SIG-M5 treated with dmso at 0.1 percent for 504 hours (cell line): ENCODE results near the gene FRMD8.

ENCODE experiments used
- DNase-seq: peaks from one replicate; lab custom pipeline; 2025; ENCODE audit not compliant: unreplicated experiment; lab: John Stamatoyannopoulos, UW

FRMD8 gene

DNA sequence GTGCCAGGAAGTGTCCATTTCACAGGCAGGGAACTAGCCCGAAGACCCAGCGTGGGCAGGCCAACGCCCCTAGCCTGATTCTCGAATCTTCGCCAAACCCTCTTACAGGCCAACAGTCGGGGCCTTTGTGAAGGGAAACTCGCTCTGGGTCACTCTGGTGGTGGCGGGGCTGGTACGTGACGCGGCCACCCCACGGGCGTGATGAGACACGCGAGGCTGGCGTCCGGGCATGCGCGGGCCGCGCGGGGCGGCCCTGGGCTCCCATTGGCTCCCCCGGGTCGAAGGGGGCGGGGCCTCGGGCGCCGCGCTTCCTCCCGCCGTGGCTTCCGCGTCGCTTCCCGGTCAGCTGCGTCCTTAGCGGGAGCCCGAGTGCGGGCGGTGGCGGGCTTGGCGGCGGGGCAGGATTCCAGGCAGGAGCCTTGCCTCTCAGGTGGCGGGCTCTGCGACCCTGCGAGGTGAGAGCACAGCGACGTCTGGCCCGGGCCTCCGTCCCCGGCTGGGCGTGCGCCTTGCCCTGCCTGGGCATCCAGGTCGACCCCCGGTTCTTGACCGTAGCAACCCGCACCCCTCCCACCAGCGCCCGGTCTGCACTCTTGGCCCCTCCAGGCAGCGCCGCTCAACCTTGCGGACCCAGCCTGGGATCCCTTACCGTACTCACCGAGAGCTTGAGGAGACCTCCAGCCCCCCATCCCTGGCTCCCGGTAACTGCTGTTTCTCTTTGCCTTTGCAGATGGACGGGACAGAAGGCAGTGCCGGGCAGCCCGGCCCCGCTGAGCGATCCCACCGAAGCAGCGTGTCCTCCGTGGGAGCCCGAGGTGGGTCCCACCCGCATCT, at the start of gene FRMD8:
Gene FRMD8 (plus strand): TSS at position 331 of the 834 bp plus-strand sequence. CDS start 400 bp downstream, at position 731.
- DNase-seq: peak; percentile 70

GRCh38 chr11:65338676-65339075, 47.8 kb upstream of the FRMD8 start:
- no peak for DNase-seq

DNA sequence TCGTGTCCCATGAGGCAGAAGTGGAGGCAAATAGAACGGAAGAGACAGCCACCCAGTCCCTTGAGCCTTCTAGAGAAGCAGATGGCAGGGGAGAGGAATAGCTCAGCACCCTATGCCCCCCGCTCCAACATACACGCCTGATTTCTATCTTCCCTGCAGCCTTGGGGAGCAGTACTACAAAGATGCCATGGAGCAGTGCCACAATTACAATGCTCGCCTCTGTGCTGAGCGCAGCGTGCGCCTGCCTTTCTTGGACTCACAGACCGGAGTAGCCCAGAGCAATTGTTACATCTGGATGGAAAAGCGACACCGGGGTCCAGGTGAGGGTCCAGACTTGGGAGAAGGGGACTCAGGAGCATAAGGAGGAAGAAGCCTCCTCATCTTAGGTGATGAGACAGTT, 46.2 kb upstream of the FRMD8 start:
- DNase-seq: no peak

DNA sequence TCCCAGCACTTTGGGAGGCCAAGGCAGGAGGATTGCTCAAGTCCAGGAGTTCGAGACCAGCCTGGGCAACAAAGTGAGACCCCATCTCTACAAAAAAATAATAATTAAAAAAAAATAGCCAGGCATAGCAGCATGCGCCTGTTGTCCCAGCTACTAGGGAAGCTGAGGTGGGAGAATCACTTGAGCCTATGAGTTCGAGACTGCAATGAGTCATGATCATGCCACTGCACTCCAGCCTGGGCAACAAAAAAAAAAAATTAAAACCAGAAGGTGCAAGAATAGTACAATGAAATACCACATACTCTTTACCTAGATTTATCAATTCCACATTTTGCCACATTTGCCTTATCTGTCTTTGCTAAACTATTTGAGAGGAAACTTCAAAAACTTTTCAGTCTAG, 44.6 kb upstream of the FRMD8 start:
- DNase-seq: no peak

DNA sequence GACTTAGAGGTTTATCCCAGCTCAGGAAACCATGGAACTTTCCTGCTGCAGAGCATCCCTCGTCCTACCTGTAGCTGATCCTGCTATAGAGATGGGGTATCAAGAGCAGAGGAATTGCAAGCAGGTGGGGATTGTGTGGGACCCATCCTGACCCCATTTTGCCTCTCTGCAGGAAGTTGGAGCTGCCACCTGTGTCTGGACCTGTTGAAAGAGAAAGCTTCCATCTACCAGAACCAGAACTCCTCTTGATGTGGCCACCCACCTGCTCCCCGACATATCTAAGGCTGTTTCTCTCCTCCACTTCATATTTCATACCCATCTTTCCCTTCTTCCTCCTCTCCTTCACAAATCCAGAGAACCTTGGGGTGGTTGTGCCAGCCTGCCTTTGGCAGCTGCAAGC, 34.9 kb upstream of the FRMD8 start:
- DNase-seq: no peak

- peak; percentile 39 for DNase-seq
Observed at GRCh38 chr11:65352783-65353182, 33.7 kb upstream of the FRMD8 start.

- no peak for DNase-seq
Observed at GRCh38 chr11:65353376-65353775, 33.1 kb upstream of the FRMD8 start.

- DNase-seq: no peak
Observed at GRCh38 chr11:65353900-65354264, 32.6 kb upstream of the FRMD8 start.

DNA sequence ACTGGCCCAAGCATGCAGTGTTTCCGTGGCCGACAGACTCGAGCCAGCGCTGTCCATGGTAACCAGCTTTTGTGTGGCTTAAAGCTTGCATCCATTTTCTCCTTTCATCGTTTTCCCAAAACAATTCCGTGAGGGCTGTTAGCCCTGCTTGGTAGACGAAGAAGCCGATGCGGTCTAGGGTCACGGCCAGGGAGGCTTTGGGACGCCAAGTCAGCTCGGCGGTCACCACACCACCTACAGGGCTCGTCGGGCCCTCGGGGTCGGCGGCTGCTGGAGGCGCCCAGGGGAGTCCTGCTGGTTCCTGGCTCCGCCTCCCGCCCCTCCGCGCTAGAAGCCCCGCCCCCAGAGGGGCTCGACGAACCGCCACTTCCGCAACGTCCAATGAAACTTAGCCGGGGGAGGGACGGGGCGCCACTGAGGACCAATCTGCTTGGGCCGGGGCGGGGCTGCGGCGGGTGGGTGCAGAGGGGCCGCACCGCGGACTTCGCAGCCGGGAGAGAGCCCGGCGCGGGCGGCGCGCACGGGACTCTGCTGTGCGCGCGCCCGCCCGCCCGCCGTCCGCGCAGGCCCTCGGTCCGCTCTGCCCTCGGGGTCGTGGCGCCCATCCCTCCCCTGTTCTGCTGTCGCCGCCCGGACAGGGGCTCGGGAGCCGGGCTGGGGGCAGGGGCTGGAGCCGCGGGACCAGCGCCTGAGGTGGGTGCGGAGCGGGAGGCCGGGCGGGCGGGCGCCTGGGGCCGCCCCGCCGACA, 32.0 kb upstream of the FRMD8 start, which contains the start of gene TIGD3:
Gene TIGD3 (plus strand): TSS at position 487 of the 748 bp plus-strand sequence. CDS start 1,058 bp downstream, outside the sequence.
- DNase-seq: peak; percentile 95

DNA sequence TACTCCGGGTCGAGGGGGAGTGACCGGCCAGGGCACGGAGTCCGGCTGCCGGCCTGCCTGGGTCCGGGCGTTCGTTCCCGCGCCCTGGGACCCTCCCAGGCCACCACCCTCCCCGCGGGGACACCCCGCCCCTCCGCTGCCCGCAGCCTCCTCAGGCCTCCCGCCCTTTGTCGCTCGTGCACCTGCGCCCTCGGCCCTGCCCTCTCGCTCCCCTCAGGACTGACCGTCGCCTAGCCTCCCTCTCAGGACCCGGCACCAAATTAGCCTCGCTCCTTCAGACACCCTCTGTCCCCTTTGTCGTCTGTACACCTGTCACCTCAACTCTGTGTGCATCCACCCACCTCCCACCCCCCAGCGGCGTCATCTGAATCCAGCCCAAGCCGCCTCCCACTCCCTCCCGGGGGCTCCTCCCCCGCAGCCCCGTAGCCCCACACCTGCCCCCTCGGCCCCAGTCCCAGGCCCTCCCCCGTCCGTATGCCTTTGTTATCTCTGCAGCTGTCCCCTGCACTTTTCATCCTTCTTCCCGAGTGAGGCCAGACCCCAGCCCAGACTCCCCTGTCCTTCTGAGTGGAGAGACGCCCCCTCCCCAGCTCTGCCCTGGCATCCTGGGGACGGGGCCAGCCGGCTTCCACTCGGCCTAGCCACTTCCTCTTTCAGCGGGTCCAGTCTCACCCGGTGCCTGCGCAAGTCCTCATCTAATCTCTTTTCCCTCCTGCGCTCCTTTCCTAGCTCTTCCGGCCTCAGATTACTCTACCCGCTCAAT, 31.2 kb upstream of the FRMD8 start:
- peak; percentile 47 for DNase-seq

DNA sequence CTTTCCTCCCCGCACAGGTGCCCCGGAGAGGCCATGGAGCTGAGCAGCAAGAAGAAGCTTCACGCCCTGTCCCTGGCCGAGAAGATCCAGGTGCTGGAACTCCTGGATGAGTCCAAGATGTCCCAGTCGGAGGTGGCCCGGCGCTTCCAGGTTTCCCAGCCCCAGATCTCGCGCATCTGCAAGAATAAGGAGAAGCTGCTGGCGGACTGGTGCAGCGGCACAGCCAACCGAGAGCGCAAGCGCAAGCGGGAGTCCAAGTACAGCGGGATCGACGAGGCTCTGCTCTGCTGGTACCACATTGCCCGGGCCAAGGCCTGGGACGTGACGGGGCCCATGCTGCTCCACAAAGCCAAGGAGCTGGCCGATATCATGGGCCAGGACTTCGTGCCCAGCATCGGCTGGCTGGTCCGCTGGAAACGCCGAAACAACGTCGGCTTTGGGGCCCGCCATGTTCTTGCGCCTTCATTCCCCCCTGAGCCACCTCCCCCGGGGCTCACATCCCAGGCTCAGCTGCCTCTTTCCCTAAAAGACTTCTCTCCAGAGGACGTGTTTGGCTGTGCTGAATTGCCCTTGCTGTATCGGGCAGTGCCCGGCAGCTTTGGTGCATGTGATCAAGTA, 30.6 kb upstream of the FRMD8 start:
- no peak for DNase-seq

DNA sequence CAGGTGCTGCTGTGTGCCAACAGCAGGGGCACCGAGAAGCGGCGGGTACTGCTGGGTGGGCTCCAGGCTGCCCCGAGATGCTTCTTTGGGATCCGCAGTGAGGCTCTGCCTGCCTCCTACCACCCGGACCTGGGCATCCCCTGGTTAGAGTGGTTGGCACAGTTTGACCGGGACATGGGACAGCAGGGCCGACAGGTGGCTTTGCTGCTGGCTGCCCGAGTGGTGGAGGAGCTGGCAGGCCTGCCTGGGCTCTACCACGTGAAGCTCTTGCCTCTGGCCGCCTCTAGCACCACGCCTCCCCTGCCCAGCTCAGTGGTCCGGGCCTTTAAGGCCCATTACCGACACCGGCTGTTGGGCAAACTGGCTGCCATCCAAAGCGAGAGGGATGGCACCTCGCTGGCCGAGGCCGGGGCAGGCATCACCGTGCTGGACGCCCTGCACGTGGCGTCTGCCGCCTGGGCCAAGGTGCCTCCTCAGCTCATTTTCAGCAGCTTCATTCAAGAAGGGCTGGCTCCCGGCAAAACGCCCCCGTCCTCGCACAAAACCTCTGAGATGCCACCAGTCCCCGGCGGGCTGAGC, 30.0 kb upstream of the FRMD8 start:
- DNase-seq: no peak

DNA sequence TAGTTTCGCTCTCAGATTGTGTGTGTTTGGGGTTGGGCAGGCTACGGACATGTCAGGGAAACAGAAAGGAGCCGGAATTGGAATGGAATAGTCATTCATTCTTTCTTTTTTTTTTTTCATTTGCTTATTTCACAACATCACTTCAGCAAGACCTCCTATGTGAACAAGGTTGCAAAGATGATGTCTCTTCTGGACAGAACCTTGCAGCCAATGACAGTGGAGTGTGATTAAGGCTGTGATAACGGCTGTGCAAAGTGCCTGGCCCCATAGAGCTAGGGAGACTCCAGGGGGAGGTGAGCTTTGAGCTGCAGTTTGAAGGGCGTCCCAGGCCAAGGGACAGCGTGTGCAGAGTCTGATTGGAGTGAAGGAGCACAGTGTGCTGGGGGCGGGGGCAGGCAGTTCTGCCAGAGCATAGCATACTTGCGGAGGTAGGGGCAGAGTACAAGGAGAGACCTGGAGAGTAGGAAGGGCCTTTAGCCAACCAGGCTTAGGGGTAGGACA, 28.5 kb upstream of the FRMD8 start:
- no peak for DNase-seq

- DNase-seq: no peak
Observed at GRCh38 chr11:65362320-65362931, 24.0 kb upstream of the FRMD8 start.

GRCh38 chr11:65362966-65363365, 23.5 kb upstream of the FRMD8 start:
- DNase-seq: no peak

DNA sequence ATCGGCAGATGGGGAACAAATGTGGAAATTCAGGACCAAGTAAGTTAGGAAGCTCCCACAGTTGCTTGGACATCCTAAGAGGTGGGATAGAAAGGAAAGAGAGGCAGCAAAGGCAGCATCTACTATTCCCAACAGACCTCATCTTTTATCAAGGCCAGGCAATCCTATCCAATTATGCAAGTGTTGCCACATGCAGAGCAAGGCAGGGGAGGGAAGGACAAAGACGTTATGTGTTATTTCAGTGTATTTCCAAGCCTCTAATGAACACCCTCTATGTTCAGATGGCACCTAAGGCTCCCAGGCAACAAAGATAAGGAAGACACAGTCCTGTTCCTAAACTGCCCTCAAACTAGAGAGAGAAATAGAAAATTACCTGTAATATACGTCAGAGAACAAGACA, 22.7 kb upstream of the FRMD8 start:
- no peak for DNase-seq

GRCh38 chr11:65366340-65366773, 20.1 kb upstream of the FRMD8 start:
- DNase-seq: peak; percentile 82

GRCh38 chr11:65370659-65371049, 15.8 kb upstream of the FRMD8 start:
- no peak for DNase-seq

DNA sequence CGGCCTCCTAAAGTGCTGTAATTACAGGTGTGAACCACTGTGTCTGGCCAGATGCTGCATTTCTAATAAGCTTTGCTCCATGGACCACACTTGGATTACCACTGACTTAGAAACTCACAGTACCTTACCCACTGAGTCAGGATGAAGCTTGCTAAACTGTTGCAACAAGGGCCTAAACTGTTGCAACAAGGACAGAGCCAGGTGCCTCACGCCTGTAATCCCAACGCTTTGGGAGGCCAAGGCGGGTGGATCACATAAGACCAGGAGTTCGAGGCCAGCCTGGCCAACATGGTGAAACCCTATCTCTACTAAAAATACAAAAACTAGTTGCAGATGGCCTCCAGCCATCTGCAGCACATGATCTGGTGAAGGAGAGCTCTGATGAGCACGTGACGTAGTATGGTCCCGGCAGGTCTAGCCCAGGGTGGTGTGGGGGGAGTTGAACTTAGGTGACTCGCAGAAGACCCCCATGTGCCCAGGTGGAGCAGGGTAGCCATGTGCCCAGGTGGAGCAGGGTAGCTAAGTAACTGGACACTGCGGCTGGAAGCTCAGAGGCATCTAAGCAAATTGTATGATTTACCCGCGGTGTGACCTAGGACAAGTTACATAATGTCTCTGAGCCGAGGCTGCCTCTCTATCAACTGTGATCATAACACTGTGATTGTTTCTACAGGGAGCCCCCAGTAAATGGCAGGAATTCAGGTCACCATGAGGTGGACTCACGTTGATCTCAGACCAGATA, 12.4 kb upstream of the FRMD8 start:
- no peak for DNase-seq
